Stimulated activated CD4-positive, alpha-beta T cell treated with anti-CD3 and anti-CD28 coated beads, TNF-alpha, amount 100 ng/mL, for 48 hours (primary cell): ENCODE data around the gene ACAD11.
"Not testable (repeated sequence)": the region's sequence is repeated elsewhere in the genome, so short reads cannot be mapped to it uniquely, and the experiment has no call there.

Source experiments
- DNase-seq, 3 donors: peaks; one replicate each; pipeline ENCODE4 v3.0.0-alpha.2; 2020; ENCODE audit warnings: low read depth in 3 of 3

Gene ACAD11

DNA sequence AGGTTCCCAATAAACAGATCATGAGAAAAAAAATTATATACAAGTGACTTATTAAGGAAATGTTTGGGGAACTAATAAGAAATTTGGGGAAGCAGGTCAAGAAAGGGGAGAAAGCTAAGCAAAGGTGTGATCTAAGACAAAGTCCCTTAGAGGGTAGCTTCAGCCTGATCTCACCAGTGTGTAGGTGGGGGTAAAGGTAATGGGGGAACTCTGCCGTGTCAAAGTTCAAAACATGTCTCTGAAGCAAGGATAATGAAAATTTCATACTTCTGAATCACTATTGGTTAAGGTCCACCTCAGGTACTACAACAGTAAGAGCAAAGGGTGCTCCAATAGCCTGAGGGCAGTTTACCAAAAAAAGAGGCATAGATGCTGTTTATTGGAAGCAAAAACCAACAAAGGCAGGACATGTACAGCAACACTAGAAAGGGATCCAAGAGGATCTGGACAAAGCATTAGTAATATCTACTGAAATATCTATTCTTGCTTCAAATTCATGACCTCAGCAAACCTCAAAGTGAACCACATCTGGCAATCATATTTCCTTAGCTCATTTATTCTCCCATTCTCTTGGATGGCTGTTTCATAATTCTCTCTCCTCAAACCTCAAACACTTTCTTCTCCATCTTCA is 6.9 kb downstream of the ACAD11 start:
- no peak for DNase-seq

DNA sequence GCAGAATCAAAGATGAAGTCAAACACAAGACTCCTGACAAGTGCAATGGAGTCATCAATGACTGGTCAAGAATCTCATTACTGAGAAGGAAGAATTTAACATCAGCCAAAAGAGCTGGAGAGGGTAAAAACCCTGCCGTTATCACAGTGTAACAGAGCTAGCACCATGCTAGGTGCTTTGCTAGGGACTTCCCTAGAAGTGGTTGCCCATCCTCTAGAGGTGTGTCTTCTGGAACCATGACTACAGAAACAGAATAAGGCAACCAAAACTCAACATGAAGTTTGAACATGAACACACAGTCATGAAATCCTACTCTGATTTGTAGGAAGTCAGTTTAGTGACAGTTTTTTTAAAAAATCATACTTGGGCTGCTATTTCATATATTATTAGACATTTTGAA is 9.5 kb downstream of the ACAD11 start:
- DNase-seq: no peak

DNA sequence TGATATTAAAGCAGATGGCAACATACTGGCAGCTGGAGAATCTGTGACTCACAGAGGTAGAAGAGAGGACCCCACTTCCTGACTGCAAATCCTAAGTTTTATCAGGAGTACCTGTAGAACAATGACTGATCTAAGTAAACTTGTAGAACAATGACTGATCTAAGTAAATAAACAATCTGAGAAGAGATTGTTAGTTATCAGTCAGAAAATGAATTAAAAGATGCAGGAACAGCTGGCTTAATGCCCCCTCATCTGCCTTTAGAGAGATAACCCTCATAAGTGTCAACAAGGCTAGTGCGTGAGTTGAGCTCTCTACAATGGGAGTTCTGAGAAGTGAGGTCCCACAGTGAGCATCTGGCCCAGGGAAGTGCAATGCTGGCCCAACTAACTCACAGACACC is 14.6 kb downstream of the ACAD11 start:
- DNase-seq: no peak

DNA sequence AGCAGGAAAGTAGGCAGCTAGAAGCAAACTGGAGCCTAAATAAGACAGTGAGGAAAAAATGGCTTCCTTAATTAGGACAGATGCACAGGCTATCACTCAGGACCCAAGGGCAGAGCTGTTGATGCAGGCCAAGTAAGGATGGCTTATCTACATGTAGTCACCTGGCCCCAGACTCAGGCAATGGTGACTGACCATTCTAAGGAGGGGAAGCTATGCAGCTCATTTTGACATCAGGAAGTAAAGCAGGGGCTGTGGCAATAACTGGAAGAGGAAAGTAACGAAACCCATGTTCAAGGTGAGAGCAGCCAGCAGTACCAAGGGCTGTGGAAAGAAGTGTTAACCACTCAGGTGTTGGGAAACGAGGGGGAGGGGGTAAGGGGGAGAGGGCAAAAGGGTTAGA is 16.2 kb downstream of the ACAD11 start:
- no peak for DNase-seq

DNA sequence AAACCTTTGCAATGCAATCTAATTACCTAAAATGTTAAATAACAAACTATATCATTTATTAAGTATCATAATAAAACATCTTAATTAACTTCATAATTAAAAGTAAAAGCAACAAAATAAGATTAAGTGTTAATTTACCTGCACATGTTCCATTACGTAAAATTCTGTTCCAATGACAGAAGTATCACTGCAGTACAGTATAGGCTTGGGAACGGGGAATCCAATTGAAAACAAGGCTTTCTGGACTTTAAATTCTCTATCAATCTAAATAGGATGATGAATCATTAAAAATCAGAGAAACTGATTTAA is 17.1 kb downstream of the ACAD11 start:
- DNase-seq: no peak

DNA sequence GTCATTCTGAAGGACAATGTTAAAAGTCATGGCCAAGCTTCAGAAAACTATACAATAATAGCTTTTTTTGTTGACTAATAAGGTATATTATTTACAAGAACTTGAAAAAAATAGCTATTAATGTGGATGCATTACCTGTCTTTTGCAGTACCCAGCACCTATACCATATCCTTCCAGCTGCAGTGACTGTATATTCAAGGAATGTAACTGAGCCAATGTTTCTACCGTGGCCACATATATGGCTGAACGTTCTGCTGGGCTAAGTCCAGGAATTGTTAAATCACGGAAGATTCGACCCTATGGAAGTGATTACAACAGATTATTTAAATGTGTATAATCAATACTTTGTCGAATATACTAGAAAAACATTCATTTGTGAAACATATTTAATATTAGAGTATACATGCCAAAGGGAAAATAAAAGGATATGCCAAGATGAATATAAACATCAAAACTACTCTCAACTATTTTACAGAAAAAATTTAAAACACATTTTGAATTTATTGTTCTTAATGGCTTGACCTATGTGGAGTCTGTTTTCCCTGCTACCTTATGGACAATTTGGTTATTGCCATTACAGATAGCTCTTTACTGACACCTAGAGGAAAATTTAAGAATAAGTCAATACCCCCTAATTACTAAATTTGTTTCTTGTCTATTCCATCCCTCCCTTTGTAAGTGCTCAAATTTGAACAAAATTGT is 17.6 kb downstream of the ACAD11 start:
- no peak for DNase-seq

DNA sequence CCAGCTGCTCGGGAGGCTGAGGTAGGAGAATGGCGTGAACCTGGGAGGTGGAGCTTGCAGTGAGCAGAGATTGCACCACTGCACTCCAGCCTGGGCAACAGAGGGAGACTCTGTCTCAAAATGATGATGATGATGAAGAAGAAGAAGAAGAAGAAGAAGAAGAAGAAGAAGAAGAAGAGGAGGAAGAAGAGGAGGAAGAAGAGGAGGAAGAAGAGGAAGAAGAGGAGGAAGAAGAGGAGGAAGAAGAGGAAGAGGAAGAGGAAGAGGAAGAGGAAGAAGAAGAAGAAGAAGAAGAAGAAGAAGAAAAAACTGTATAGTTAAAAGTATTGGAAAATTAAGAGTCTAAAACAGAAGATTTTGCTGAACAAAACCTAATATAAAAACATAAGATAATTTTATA is 18.2 kb downstream of the ACAD11 start:
- DNase-seq: not testable (repeated sequence)

DNA sequence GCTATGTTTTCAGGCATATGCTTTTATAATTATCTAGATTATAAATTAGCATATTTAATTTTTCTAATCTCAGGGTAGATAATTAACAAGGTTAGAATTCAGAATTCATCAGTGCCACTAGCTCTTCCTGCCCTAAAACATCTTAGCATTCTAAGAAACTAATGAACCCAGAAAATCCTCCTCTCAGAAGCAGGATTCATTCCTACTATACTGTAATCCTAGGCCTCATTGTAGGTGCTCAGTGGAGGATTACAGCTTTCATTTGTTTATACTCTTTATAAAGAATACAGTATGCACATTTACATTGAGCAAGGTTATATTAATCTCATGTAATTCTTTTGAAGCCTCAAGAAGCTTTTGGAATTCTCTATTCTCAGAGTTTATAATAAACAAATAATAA is 20.9 kb downstream of the ACAD11 start:
- no peak for DNase-seq

DNA sequence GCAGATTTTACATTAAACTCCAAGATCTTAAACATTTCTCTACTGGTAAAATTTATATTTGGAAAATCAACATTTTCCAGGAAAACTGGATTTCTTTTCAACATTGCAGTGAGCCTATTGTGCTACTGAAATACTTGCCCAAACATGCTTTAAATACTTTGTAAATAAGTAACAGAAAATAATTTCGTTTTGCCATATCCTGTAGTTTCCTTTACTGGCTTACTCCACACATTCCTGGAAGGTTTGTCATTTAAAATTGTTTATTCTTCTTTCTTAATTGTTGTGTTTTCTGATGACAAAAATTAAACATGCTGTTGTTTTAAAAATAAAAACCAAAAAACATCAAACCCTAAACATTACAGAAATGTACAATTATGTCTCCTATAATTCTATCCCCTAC is 22.0 kb downstream of the ACAD11 start:
- no peak for DNase-seq

DNA sequence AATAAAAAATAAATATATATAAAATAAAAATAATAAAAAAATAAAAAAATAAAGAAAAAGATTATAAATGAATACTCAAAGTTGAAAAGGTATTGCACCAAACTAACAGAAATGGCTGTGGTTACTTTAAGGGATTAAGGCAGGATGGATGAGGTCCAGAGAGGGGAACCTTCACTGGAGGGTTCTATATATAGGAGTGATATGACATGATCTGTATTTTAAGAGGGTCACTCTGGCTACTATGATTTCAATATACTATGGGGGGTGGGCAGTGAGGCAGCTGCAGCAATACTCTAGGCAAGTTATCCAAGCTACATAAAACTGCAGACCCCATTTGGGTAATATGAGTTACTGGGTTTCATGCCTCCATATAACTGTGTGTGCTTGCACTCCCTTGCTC is 24.6 kb downstream of the ACAD11 start:
- DNase-seq: no peak

DNA sequence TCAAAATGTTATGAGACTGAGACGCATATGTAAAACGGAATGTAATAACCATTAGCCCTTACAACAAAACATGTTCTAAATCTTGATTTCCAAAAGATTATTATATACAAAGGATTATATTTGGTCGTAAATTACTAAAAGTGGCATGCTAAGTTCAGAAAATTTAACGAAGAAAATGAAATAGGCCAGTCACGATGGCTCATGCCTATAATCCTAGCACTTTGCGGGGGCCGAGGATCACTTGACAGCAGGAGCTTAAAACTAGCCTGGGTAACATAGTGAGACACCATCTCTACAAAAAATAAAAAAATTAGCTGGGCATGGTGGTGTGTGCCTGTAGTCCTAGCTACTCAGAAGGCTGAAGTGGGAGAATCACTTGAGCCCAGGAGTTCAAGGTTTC is 29.0 kb downstream of the ACAD11 start:
- DNase-seq: no peak

DNA sequence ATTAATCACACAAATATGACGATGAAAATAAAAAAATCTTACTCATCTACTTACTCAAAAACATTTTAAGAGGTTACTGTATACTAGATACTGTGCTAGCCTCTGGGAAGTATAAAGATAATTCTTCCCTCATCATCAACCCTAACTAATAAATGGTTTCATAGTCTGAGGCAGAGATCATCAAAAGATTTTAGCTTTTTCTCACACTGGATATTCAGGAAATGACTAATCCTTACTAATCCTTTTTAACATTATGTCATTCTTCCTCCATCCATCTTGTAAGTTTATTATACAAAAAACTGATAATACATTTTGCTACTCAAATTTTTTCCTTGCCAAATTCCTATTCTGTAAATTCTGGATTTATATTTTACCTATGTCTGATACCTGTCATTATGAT is 29.7 kb downstream of the ACAD11 start:
- DNase-seq: no peak

DNA sequence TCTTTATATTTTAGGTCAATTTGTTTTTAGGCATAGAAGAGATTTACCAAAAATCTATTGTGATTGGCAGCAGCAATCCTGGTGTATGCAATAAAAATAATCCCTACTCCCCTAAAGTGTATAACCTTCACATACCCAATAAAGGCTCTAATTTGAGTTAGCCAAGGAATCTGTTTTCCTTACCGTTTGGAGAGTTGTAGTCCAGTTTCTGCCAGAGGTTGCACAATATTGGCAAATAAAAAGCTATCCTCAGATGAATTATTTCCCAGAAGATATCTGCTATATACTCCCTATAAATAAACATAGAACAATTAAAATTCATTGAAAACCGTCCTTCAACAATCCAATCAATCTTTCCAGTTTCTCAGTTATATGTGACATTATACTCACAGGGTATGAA is 31.5 kb downstream of the ACAD11 start:
- no peak for DNase-seq

DNA sequence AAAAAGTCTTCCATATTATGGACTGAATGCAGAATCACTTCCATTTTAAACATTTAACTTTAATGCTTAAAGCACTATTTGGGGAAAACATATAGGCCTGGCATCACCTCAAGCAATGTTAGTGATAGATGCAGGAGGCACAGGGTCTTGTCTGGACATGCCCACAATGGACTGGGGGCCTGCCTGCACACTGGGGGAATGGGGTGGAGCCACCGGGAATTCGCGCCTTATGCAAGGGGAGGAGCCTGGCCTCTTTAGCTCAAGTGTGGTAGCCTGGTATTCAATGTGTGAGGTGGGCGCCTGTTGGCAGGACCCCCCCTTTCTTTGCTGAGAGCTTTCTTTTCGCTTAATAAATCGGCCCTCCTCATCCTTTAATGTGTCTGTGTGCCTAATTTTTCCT is 32.7 kb downstream of the ACAD11 start:
- DNase-seq: no peak

DNA sequence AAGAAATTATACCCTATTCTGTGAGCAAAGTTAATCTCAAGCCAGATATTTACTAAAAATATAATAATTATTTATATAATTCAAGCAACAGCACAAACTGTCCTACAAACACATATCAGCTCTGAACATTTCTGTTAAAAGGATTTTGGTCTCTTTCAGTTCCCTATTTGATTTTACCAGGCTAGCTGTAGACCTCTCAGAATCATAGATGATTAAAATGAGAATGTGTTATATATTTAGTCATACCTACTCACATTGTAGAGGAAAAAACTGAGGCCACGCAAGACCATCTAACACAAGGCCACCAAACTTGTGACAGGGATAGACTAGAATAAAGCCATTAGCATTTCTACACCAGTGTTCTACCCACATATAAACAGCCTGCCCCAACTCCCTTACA is 34.0 kb downstream of the ACAD11 start:
- no peak for DNase-seq

DNA sequence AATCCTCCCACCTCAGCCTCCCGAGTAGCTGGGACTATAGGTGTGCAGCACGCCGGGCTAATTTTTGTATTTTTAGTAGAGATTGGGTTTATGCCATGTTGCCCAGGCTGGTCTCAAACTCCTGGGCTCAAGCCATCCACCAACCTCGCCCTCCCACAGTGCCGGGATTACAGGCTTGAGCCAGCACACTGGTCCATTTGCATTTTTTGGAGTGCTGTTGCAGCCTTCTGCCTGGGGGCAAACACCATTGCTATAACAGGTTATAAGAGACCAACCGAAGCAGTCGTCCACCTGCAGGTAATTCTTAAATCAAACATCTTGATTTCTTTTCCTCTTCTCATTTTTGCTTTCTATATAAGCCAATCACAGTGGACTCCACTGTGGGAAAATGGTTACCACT is 34.8 kb downstream of the ACAD11 start:
- DNase-seq: no peak

DNA sequence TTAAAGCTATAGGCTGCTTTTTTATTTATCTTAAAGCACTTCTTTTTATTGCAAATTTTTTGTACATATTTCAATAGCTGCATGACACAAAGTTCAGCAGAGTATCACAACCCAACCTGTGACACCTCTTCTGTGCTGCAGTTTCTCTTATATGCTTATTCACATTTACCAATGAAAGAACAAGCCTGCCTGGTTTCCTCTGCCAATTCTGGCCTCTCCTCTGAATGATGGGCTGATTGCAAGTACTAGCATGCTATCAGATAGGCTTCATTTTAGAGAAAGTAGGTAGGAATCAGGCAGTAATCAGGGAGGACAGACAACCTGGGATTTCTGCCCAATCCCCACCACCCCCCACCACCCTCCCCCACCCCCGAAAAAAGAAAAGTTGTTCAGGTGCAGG is 36.0 kb downstream of the ACAD11 start:
- no peak for DNase-seq

DNA sequence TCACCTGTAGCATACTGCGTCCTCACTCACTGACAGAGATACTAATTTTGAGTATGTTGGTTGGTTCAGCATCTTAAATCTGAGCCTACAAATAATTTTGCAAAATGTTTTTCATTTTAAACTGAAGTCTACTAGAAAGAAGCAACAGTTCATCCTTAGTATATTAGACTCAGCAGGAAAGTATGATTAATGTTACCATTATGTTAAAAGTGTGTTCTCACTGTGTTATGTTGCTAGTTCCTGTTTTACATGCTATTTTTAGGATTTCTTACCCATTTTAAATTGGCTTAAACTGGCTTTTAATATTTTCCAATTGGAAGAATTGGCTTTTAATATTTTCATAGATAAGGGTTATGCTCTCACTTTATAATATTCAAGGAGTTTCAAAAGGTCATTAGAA is 36.8 kb downstream of the ACAD11 start:
- no peak for DNase-seq

DNA sequence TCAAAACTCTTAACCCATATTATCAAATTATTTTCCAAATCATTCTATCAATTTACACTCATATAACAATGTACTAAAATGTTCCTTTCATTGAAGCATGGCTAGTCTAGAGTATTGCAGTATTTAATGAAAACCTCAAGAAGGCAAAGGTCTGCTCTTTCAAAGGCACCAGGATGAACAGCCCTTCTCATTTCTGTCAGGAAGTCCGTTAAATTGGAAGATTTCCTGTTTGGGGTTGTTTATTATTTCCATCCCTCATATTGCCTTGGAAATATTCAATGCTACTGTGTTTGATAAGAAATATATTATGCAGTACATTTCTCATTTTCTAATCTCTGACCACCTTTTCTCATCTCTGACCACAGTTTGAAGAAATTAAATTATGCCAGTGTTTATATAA is 37.5 kb downstream of the ACAD11 start:
- no peak for DNase-seq

DNA sequence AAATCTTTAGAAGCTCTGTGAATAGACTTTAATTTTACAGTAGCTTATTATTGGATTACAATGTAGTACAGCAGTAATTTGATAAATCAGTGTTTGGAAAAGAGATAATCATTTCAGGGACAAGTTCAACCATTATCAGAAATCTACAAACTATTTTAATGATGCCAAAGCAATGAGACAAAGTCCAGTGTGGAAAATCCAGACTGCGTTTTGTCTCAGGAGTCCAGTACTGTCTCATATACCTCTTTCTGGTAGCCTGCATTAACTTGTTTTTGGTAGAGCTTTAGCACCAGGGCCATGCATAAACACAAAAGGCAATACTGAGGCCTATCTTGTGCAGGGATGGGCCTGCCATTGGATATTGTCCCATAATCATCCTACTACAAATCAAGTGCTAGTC is 42.8 kb downstream of the ACAD11 start:
- DNase-seq: no peak

DNA sequence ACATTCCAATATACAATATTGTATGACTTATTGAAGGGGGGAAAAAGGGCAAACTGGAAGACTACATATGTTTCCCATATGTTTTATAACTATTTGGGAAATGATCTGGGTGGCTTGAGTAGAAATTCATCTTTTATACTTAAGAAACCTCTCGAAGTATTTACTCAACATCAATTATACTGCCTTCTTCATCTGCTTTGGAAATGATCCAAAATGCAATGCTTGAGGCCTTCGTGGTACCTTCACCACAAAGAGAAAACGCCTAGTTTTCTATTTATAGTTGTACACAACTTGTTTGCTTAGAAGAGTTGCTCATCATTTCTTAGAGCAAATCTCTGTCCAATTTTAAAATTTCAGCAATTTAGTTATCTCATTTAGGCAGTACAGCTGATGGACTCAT is 43.7 kb downstream of the ACAD11 start:
- no peak for DNase-seq

DNA sequence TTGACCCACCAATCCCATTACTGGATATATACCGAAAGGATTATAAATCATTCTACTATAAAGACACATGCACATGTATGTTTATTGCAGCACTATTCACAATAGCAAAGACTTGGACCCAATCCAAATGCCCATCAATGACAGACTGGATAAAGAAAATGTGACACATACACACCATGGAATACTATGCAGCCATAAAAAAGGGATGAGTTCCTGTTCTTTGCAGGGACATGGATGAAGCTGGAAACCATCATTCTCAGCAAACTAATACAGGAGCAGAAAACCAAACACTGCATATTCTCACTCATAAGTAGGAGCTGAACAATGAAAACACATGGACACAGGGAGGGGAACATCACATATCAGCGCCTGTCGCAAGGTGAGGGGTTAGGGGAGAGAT is 44.3 kb downstream of the ACAD11 start:
- DNase-seq: not testable (repeated sequence)

DNA sequence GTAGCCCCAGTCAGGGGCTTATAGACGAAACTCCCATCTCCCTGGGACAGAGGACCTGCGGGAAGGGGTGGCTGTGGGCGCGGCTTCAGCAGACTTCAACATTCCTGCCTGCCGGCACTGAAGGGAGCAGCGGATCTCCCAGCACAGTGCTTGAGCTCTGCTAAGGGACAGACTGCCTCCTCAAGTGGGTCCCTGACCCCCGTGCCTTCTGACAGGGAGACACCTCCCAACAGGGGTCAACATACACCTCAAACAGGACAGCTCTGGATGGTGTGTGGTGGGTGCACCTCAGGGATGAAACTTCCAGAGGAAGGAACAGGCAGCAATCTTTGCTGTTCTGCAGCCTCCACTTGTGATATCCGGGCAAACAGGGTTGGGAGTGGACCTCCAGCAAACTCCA is 53.0 kb downstream of the ACAD11 start:
- not testable (repeated sequence) for DNase-seq

DNA sequence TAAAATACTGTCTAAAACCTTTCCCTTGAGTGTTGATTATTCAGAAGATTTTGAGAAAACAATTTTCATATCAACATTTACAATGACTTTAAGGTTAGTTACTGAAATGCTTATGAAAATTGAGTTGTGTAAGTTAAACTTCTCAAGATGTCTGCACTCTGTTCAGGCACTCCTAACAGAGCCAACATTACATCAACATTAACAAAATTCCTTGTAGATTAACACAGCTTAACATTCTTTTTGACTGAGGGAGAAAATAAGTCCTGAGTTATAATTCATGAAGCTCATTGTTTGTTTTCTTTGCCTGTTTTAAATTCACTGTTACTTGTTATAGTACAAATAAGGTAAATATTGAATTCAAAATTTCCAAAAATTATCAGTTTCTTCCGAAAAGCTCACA is 53.5 kb downstream of the ACAD11 start:
- DNase-seq: no peak
